Measurements from ENCODE around the gene POLR3G.

POLR3G gene

GRCh38 chr5:90484540-90484939 is 9.9 kb downstream of the POLR3G start:
- TF ChIP-seq CTCF (IDR thresholded peaks at IDR 0.05; ENCODE audit: insufficient read depth, low read length, missing control alignments), result no peak
- ChIA-PET CTCF (interaction anchor here (1.1 kb wide), 1 partner anchor 45 kb away, joined by 3 read pairs; no protein-coding TSS in a partner anchor), POLR2A (no interaction called here)
- no peak for DNase-seq (ENCODE audit: low read depth, low spot score)
- no peak overlapping the region for H3K4me3 ChIP-seq (ENCODE audit: low read depth, low read length)

DNA sequence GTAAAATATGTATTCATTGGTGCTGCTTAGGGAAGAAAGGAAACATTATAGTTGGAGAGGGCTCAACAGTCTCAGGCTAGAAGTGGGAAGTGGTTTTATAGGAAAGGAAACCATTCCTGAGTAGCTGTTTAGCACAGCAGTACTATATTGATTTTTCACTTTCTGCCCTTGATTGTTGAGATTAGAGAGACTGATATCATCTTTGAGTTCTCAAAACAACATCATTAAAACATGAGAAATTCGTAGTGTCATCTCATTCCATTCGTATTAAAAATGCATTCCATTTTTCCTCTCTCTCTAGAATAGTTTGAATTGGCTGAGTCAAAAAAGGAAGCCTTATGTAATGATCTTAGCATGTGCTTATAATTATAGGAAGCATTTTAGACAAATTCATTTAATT is 14.1 kb downstream of the POLR3G start:
- ChIA-PET CTCF (no interaction called here), POLR2A (no interaction called here)
- no peak overlapping the region for H3K4me3 ChIP-seq (ENCODE audit: low read depth, low read length)
- peak; percentile 57 for DNase-seq (ENCODE audit: low read depth, low spot score)
- TF ChIP-seq CTCF (IDR thresholded peaks at IDR 0.05; ENCODE audit: insufficient read depth, low read length, missing control alignments), result no peak

DNA sequence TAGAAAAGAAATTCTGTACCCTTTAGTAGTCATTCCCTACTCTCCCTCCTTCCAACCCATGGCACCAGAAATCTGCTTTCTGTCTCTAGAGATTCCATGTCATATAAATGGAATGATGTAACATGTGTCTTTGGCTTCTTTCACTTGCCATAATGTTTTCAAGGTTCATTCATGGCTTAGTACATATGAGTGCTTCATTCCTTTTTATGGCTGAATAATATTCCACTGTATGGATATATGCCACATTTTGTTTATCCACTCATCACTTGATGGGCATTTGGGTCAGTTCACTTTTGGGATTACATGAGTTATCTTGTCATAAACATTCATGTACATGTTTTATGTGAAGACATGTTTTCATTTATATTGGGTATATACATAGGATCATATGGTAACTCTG is 19.4 kb downstream of the POLR3G start:
- CTCF ChIA-PET, result no interaction called here
- POLR2A ChIA-PET, result no interaction called here

DNA sequence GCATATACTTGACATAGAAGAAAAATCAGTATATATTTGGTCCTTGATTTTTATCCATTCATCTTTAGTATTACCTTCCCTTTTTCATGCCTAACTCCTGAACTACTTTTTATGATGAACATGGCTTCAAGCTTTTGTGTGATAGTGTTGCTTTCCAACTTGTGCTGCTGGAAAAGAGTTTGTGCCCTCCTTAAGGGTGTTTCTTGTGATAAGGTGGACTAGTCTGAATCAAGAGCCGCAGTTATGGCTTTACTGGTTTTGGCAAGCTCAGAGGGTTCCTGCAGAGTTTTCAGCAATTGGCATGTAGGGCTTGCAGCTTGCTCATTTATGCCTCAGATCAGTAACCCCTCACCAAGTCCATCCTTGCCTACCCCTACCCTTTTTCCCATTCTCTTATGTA is 20.5 kb downstream of the POLR3G start:
- no peak overlapping the region for H3K4me3 ChIP-seq (ENCODE audit: low read depth, low read length)
- DNase-seq (ENCODE audit: low read depth, low spot score), result no peak
- CTCF ChIA-PET, result no interaction called here
- POLR2A ChIA-PET, result no interaction called here
- TF ChIP-seq CTCF (IDR thresholded peaks at IDR 0.05; ENCODE audit: insufficient read depth, low read length, missing control alignments), result no peak

More for the DNA sequence above, 19.4 kb downstream of the POLR3G start:
- H3K4me3 ChIP-seq (ENCODE audit: low read depth, low read length), result no peak overlapping the region
- no peak for TF ChIP-seq CTCF (IDR thresholded peaks at IDR 0.05; ENCODE audit: insufficient read depth, low read length, missing control alignments)
- DNase-seq (ENCODE audit: low read depth, low spot score), result no peak

DNA sequence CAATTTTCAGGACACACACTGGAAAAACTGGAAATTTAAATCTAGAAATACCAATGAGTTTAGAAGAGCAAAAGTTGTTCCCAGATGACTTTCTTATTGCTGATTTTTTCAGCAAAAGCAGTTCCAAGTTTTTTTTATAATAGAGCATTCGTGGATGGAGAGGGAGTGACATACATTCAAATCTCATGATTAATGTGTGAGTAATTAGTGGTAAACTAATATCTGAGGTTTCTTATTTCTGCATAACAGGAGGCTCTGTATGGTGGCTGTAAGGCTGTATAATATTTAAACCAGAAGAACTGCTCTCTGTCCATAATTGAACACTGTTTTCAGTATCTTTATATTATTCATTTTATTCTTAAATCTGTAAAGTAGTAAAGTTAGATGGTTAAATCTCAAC is 28.9 kb downstream of the POLR3G start:
- ChIA-PET CTCF (interaction anchor here (1.3 kb wide), 1 partner anchor 27 kb away, joined by 4 read pairs; no protein-coding TSS in a partner anchor), POLR2A (no interaction called here)
- DNase-seq (ENCODE audit: low read depth, low spot score), result no peak
- no peak overlapping the region for H3K4me3 ChIP-seq (ENCODE audit: low read depth, low read length)
- no peak for TF ChIP-seq CTCF (IDR thresholded peaks at IDR 0.05; ENCODE audit: insufficient read depth, low read length, missing control alignments)

DNA sequence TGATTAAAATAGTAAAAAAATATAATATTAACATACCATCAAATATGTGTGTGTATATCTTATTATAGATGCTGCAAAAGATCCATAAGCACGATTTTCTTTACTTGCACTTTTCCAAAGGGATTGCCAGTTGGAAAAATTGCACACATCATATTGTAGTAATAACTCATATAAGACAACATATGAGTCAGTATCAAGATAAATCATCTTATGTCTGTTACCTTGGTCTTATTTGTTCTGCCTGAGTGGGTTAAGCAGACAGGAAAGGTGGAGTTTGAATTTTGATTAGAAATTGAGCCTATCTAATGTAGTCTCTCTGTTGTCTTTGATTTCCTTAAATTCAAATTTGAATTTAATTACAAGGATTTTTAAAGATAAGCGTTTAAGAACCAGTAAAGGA is 30.1 kb downstream of the POLR3G start:
- CTCF ChIA-PET, result no interaction called here
- no peak for TF ChIP-seq CTCF (IDR thresholded peaks at IDR 0.05; ENCODE audit: insufficient read depth, low read length, missing control alignments)
- no peak overlapping the region for H3K4me3 ChIP-seq (ENCODE audit: low read depth, low read length)
- POLR2A ChIA-PET, result no interaction called here
- DNase-seq (ENCODE audit: low read depth, low spot score), result no peak

Data from AG04449 (cell line).